ENCODE results near the gene TMEM156. TPM values are rescaled to one million over a fixed set of nuclear protein-coding genes. Genes with fewer than 3 reads are reported as not detected.
"Not testable (repeated sequence)": the region's sequence is repeated elsewhere in the genome, so short reads cannot be mapped to it uniquely, and the experiment has no call there.

Gene TMEM156
- total RNA-seq, 1 experiment from 2014 or later, result 240 TPM

DNA sequence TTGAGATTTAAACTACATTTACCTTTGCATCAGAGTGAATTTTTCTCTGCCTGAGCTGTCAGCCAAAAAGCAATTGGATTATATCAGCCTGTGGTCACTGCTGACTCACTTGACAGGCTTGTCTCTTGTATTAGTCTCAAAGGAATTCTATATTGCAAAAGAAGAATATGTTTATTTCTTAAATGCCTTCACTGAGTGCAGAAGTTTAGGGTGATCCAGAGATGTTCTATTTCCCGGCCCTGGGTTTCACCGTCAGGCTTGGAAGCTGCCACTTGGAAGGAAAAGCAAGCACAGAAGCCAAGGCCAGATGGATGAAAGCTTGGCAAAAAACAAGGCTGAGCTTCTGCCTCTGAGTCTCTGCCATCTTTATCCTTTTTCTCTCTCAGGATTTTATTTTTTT lies 83.7 kb downstream of the TMEM156 start:
- H3K4me1 ChIP-seq (ENCODE audit: low read length), result no peaks in the 10 kb centered on the region
- DNase-seq, result no peak
- H4K20me1 ChIP-seq (ENCODE audit: insufficient read depth, low read depth, low read length), result no peaks in the 10 kb centered on the region
- no peaks in the 10 kb centered on the region for H3K27me3 ChIP-seq (ENCODE audit: low read length)
- no peak overlapping the region for H3K27ac ChIP-seq (ENCODE audit: low read length)
- no peaks in the 10 kb centered on the region for H3K79me2 ChIP-seq (ENCODE audit: low read length)
- H3K4me3 ChIP-seq (ENCODE audit: low read length), result no peak overlapping the region
- H3K9ac ChIP-seq (ENCODE audit: low read length), result no peak overlapping the region
- H3K9me3 ChIP-seq (ENCODE audit: low read length), result no peaks in the 10 kb centered on the region
- no peaks in the 10 kb centered on the region for H3K9me2 ChIP-seq (replicated peaks; ENCODE audit: insufficient read depth, low read length)
- H3K36me3 ChIP-seq (ENCODE audit: insufficient read depth, low read length), result no peaks in the 10 kb centered on the region
- no peak overlapping the region for H3K4me2 ChIP-seq (ENCODE audit: low read depth, low read length, poor library complexity, severe bottlenecking)
- H2AFZ ChIP-seq (ENCODE audit: low read length), result no peak overlapping the region

DNA sequence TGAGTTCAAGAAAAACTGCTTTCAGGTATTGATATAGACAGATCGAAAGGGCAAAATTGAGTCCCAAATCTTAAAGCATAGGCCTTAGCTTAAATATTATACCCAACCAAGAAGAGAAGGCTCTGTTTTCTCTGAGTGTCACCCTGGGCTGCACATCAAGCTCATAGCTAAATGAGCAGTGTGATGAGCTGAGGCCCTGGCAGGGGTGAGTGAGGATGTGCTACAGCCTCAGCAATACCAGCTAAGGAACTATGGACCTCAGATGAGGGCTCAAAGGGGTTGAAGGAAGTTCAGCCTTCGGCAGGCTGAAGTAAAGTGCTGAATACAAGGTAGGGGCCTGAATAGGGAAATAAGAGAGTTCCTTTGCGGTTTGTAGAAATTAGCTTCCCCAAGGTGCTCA lies 85.3 kb downstream of the TMEM156 start:
- Histone ChIP-seq H3K36me3 (ENCODE audit: insufficient read depth, low read length) (no peaks in the 10 kb centered on the region), H3K9me2 (replicated peaks; ENCODE audit: insufficient read depth, low read length) (no peaks in the 10 kb centered on the region), H3K9ac (ENCODE audit: low read length) (no peak overlapping the region), H2AFZ (ENCODE audit: low read length) (no peak overlapping the region; the same call in 1 of the 2 replicates), H3K4me2 (ENCODE audit: low read depth, low read length, poor library complexity, severe bottlenecking) (no peak overlapping the region), H4K20me1 (ENCODE audit: insufficient read depth, low read depth, low read length) (no peaks in the 10 kb centered on the region), H3K4me1 (ENCODE audit: low read length) (no peaks in the 10 kb centered on the region), H3K79me2 (ENCODE audit: low read length) (no peaks in the 10 kb centered on the region), H3K27me3 (ENCODE audit: low read length) (no peaks in the 10 kb centered on the region), H3K9me3 (ENCODE audit: low read length) (no peaks in the 10 kb centered on the region), H3K27ac (ENCODE audit: low read length) (no peak overlapping the region), H3K4me3 (ENCODE audit: low read length) (no peak overlapping the region)
- no peak for DNase-seq

DNA sequence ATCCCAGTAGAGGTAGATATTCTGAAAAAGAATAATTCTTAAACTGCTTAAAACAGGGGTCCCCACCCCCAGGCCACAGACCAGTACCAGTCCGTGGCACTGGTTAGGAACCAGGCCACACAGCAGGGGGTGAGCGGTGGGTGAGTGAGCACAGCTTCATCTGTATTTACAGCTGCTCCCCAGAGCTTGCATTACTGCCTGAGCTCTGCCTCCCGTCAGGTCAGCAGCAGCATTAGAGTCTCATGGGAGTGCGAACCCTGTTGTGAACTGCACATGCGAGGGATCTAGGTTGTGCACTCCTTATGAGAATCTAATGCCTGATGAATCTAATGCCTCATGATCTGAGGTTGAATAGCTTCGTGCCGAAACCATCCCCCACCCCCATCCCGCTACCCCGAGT lies 87.8 kb downstream of the TMEM156 start:
- H3K4me3 ChIP-seq (ENCODE audit: low read length), result no peak overlapping the region
- no peak overlapping the region for H3K4me2 ChIP-seq (ENCODE audit: low read depth, low read length, poor library complexity, severe bottlenecking)
- H3K9ac ChIP-seq (ENCODE audit: low read length), result no peak overlapping the region
- no peak overlapping the region for H3K27ac ChIP-seq (ENCODE audit: low read length)
- H3K79me2 ChIP-seq (ENCODE audit: low read length), result no peaks in the 10 kb centered on the region
- no peaks in the 10 kb centered on the region for H3K27me3 ChIP-seq (ENCODE audit: low read length)
- no peaks in the 10 kb centered on the region for H3K9me3 ChIP-seq (ENCODE audit: low read length)
- peaks cover 5% of the 10 kb centered on the region for H3K4me1 ChIP-seq (ENCODE audit: low read length)
- DNase-seq, result no peak
- H3K9me2 ChIP-seq (replicated peaks; ENCODE audit: insufficient read depth, low read length), result no peaks in the 10 kb centered on the region
- no peaks in the 10 kb centered on the region for H3K36me3 ChIP-seq (ENCODE audit: insufficient read depth, low read length)
- H4K20me1 ChIP-seq (ENCODE audit: insufficient read depth, low read depth, low read length), result no peaks in the 10 kb centered on the region
- no peak overlapping the region for H2AFZ ChIP-seq (ENCODE audit: low read length)

DNA sequence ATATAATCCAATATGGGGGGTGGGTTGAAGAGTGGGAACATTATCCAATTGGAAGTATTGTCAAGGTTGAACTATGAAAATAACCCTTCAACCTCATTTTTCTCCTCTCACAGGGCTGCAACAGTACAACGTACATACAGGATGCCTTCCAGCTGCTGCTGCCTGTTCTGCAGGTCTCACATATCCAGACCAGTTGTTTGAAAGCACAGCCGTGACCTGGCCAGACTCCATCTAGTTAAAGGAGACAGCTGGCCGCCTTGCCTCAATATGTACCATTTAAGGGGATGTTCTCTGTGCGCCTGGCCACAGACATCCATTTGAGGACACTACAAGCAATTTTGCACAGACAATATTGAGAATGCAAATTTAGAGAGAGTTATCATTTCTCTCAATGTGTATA lies 88.9 kb downstream of the TMEM156 start:
- no peak overlapping the region for H3K4me2 ChIP-seq (ENCODE audit: low read depth, low read length, poor library complexity, severe bottlenecking)
- H4K20me1 ChIP-seq (ENCODE audit: insufficient read depth, low read depth, low read length), result no peaks in the 10 kb centered on the region
- no peaks in the 10 kb centered on the region for H3K27me3 ChIP-seq (ENCODE audit: low read length)
- H3K27ac ChIP-seq (ENCODE audit: low read length), result no peak overlapping the region
- no peaks in the 10 kb centered on the region for H3K36me3 ChIP-seq (ENCODE audit: insufficient read depth, low read length)
- H3K4me1 ChIP-seq (ENCODE audit: low read length), result peaks cover 5% of the 10 kb centered on the region
- no peaks in the 10 kb centered on the region for H3K9me2 ChIP-seq (replicated peaks; ENCODE audit: insufficient read depth, low read length)
- H3K4me3 ChIP-seq (ENCODE audit: low read length), result no peak overlapping the region
- H2AFZ ChIP-seq (ENCODE audit: low read length), result no peak overlapping the region
- no peaks in the 10 kb centered on the region for H3K9me3 ChIP-seq (ENCODE audit: low read length)
- H3K9ac ChIP-seq (ENCODE audit: low read length), result no peak overlapping the region
- no peak for DNase-seq
- no peaks in the 10 kb centered on the region for H3K79me2 ChIP-seq (ENCODE audit: low read length)

DNA sequence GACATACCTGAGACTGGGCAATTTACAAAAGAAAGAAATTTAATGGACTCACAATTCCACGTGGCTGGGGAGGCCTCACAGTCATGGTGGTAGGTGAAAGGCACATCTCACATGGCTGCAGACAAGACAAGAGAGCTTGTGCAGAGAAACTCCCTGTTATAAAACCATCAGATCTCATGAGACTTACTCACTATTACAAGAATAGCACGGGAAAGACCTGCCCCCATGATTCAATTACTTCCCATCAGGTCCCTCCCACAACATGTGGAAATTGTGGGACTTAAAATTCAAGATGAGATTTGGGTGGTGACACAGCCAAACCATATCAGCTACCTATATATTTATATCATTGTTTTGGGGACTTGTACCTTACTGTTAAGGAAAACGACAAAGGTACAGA lies 90.3 kb downstream of the TMEM156 start:
- not testable (repeated sequence) for H3K4me2 ChIP-seq (ENCODE audit: low read depth, low read length, poor library complexity, severe bottlenecking); DNase-seq; H3K9ac ChIP-seq (ENCODE audit: low read length); H4K20me1 ChIP-seq (ENCODE audit: insufficient read depth, low read depth, low read length); H3K9me3 ChIP-seq (ENCODE audit: low read length); H3K27ac ChIP-seq (ENCODE audit: low read length); H3K27me3 ChIP-seq (ENCODE audit: low read length); H3K79me2 ChIP-seq (ENCODE audit: low read length); H2AFZ ChIP-seq (ENCODE audit: low read length); H3K4me3 ChIP-seq (ENCODE audit: low read length); H3K36me3 ChIP-seq (ENCODE audit: insufficient read depth, low read length); H3K9me2 ChIP-seq (replicated peaks; ENCODE audit: insufficient read depth, low read length); H3K4me1 ChIP-seq (ENCODE audit: low read length)

DNA sequence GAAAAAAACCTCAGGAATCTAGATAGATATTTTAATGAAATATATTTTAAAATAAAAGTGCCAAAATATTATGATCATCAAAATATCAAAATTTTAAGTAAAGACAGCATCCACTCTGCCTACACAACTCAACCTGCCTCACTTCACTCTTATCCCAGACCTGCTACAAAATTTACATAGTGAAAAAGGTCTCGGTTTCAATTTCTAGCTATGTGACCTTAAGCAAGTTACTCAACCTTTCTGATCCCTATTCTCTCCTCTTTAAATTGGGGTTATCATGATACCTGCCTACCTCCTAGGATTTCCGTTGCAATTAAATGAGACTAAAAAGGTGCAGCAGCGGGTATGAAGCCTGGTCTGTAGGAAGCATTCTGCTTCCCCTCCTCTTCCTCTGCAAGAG lies 91.7 kb downstream of the TMEM156 start:
- Histone ChIP-seq H3K4me1 (ENCODE audit: low read length) (peaks cover 5% of the 10 kb centered on the region), H3K79me2 (ENCODE audit: low read length) (no peaks in the 10 kb centered on the region), H3K27ac (ENCODE audit: low read length) (no peak overlapping the region), H3K27me3 (ENCODE audit: low read length) (no peaks in the 10 kb centered on the region), H3K9ac (ENCODE audit: low read length) (no peak overlapping the region), H3K36me3 (ENCODE audit: insufficient read depth, low read length) (no peaks in the 10 kb centered on the region), H3K4me2 (ENCODE audit: low read depth, low read length, poor library complexity, severe bottlenecking) (no peak overlapping the region), H3K4me3 (ENCODE audit: low read length) (no peak overlapping the region), H2AFZ (ENCODE audit: low read length) (no peak overlapping the region), H3K9me3 (ENCODE audit: low read length) (no peaks in the 10 kb centered on the region), H3K9me2 (replicated peaks; ENCODE audit: insufficient read depth, low read length) (no peaks in the 10 kb centered on the region), H4K20me1 (ENCODE audit: insufficient read depth, low read depth, low read length) (no peaks in the 10 kb centered on the region)
- DNase-seq, result no peak

DNA sequence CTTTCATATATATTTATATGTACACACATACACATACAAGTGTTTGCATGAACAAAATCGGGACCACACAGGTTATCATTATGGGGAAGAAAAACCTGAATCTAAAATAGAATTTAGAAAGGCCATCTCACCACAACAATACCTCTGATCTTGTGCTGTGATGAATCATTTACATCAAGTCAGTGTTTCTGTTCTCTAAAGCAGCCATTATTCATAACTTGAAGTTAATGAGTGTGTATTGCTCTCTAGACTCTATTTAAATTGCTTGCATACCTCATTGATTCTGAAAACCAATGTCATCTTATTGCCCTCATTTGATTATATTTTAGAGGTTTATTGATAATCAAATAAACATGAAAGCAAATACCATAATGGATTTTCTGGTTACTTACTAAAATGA lies 93.0 kb downstream of the TMEM156 start:
- Histone ChIP-seq H3K4me2 (ENCODE audit: low read depth, low read length, poor library complexity, severe bottlenecking) (no peak overlapping the region), H3K9me2 (replicated peaks; ENCODE audit: insufficient read depth, low read length) (no peaks in the 10 kb centered on the region), H3K4me3 (ENCODE audit: low read length) (no peak overlapping the region), H3K9ac (ENCODE audit: low read length) (no peak overlapping the region), H4K20me1 (ENCODE audit: insufficient read depth, low read depth, low read length) (no peaks in the 10 kb centered on the region), H3K27ac (ENCODE audit: low read length) (no peak overlapping the region), H3K9me3 (ENCODE audit: low read length) (no peaks in the 10 kb centered on the region), H3K36me3 (ENCODE audit: insufficient read depth, low read length) (no peaks in the 10 kb centered on the region), H3K27me3 (ENCODE audit: low read length) (no peaks in the 10 kb centered on the region), H2AFZ (ENCODE audit: low read length) (no peak overlapping the region), H3K4me1 (ENCODE audit: low read length) (peaks cover 5% of the 10 kb centered on the region), H3K79me2 (ENCODE audit: low read length) (no peaks in the 10 kb centered on the region)
- no peak for DNase-seq

DNA sequence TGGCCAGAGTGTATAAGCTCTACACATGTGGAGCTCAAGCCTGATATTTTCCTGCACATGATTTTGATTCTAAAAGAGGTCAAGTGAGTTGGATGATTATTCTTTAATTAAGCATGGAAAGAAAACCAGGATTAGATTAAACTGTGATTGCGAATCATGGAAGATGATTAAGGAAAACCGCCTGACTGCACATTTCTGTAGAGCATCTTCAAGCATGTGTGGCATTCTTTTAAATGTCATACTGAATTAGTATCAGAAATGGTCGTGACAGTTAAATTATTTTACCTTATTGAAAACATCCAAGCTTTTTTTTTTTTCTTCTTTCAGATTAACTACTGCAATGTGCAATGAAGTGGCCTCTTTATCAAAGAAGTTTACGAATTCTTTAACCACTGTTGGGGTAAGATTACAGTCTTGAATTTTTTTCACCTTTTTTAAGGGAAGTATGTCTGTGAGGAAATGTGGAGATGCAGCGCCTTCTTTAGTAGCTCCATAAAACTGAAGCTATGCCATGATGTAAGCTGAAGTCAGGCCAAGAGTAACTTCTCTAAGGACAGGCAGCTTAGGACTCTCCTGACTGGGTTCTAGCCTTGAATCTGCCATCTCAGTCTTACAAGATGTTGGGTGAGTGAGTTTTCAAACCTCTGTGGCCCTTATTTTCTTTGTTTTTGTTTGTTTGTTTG lies 96.7 kb downstream of the TMEM156 start:
- Histone ChIP-seq H3K79me2 (ENCODE audit: low read length) (no peaks in the 10 kb centered on the region), H4K20me1 (ENCODE audit: insufficient read depth, low read depth, low read length) (no peaks in the 10 kb centered on the region), H3K36me3 (ENCODE audit: insufficient read depth, low read length) (no peaks in the 10 kb centered on the region), H3K9ac (ENCODE audit: low read length) (no peak overlapping the region), H3K9me2 (replicated peaks; ENCODE audit: insufficient read depth, low read length) (no peaks in the 10 kb centered on the region), H3K4me2 (ENCODE audit: low read depth, low read length, poor library complexity, severe bottlenecking) (no peak overlapping the region), H3K27me3 (ENCODE audit: low read length) (no peaks in the 10 kb centered on the region), H3K9me3 (ENCODE audit: low read length) (no peaks in the 10 kb centered on the region), H2AFZ (ENCODE audit: low read length) (no peak overlapping the region), H3K4me1 (ENCODE audit: low read length) (no peaks in the 10 kb centered on the region; the same call in 1 of the 2 replicates), H3K4me3 (ENCODE audit: low read length) (no peak overlapping the region), H3K27ac (ENCODE audit: low read length) (no peak overlapping the region)
- DNase-seq, result no peak

DNA sequence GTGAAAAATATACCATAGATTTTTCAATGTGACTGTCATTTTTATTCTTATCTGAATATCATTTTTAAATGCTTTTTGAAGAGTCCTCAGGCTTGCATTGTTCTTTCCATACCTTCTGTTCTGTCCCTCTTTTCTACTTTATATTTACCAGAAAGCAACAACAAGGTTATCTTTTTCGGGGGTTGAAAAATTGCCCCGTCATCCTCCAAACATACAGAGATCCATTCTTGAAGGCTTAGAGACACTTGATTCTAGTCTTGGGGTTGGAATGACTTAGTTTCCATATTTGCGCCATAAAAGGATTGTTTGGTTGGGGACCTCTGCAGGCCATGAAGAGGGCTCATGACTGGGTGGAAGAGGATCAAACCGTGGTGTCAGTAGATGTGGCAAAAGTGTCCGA lies 101.1 kb downstream of the TMEM156 start:
- Histone ChIP-seq H3K36me3 (ENCODE audit: insufficient read depth, low read length) (no peaks in the 10 kb centered on the region), H3K27ac (ENCODE audit: low read length) (no peak overlapping the region), H4K20me1 (ENCODE audit: insufficient read depth, low read depth, low read length) (no peaks in the 10 kb centered on the region), H3K4me3 (ENCODE audit: low read length) (no peak overlapping the region), H3K27me3 (ENCODE audit: low read length) (no peaks in the 10 kb centered on the region), H2AFZ (ENCODE audit: low read length) (no peak overlapping the region), H3K4me1 (ENCODE audit: low read length) (no peaks in the 10 kb centered on the region), H3K9me2 (replicated peaks; ENCODE audit: insufficient read depth, low read length) (no peaks in the 10 kb centered on the region), H3K79me2 (ENCODE audit: low read length) (no peaks in the 10 kb centered on the region), H3K9ac (ENCODE audit: low read length) (no peak overlapping the region), H3K9me3 (ENCODE audit: low read length) (no peaks in the 10 kb centered on the region), H3K4me2 (ENCODE audit: low read depth, low read length, poor library complexity, severe bottlenecking) (no peak overlapping the region)
- DNase-seq, result no peak
